Tibial nerve (tissue), 4 donors: ENCODE data around the gene KCNK17.

Source experiments
- CTCF ChIP-seq, 5 experiments: fragments of 200-600 bp in 3 of 5; fragments of 450-650 bp in 2 of 5; sonication (generic) in 3 of 5; IDR thresholded peaks; one replicate each; pipeline ENCODE4 v1.5.1; 2016 to 2019; ENCODE audit warnings: antibody characterized with exemption in 5 of 5, mild to moderate bottlenecking in 3 of 5, moderate library complexity in 2 of 5
- EP300 ChIP-seq, 2 donors: sonication (generic); formaldehyde crosslinking; IDR thresholded peaks; one replicate each; pipeline ENCODE4 v1.6.1; 2017; ENCODE audit warnings: antibody characterized with exemption in 2 of 2, mild to moderate bottlenecking in 1 of 2
- POLR2A ChIP-seq, 2 donors: fragments of 450-650 bp; IDR thresholded peaks; one replicate each; pipeline ENCODE4 v1.6.1; 2017; ENCODE audit warnings: antibody characterized with exemption in 2 of 2, mild to moderate bottlenecking in 2 of 2, moderate library complexity in 2 of 2

- TF ChIP-seq CTCF (IDR thresholded peaks at IDR 0.05) (no peak), EP300 (IDR thresholded peaks at IDR 0.05) (peak in 1 of 2 donors; percentile 51), POLR2A (IDR thresholded peaks at IDR 0.05) (no peak)
Measured at GRCh38 chr6:39296745-39297640, 17.2 kb downstream of the KCNK17 start.
